HCT116 (cell line): Measurements from ENCODE around the gene TNFAIP8L3. TPM values are rescaled to one million over a fixed set of nuclear protein-coding genes. Genes with fewer than 3 reads are reported as not detected.

ENCODE experiments used
- ATAC-seq: fragments of 200-7000 bp; cut with Tn5 transposase; 2 replicates; pipeline ENCODE4 v1.9.1; 2020; ENCODE audit warnings: mild to moderate bottlenecking, moderate library complexity
- BruUV-seq: library from RNA; stranded (reverse); fragments of 400-500 nt; replicated peaks from 2 replicates; lab custom pipeline; 2021; lab: Mats Ljungman, UMichigan
- CTCF ChIA-PET: fragments of 300-600 bp; sonication (Branson Sonifier 250); formaldehyde crosslinking; loops from one replicate; lab custom pipeline; 2021; ENCODE audit warnings: antibody characterized with exemption; lab: Charles Lee
- POLR2A ChIA-PET: fragments of 300-600, 350-600 bp; sonication (Branson Sonifier 250); formaldehyde crosslinking; loops from one replicate; lab custom pipeline; 2021; ENCODE audit warnings: antibody characterized with exemption; lab: Charles Lee
- RAD21 ChIA-PET, 2 experiments: fragments of 300-600 bp; sonication (Branson Sonifier 250); formaldehyde crosslinking; loops; one replicate each; lab custom pipeline; 2023; ENCODE audit warnings: low total read pairs in 2 of 2; ENCODE audit not compliant: uncharacterized antibody in 2 of 2, unreplicated experiment in 2 of 2, low non-redundant PET in 1 of 2; lab: Charles Lee
- DNase-seq: peaks from one replicate; pipeline ENCODE4 v3.0.0-alpha.2; 2010; ENCODE audit warnings: low read depth, low spot score
- H2AFZ ChIP-seq: fragments of 200-600 bp; shearing (Covaris generic), sonication (generic); 2 replicates; pipeline ENCODE4 v1.6.1; 2017; ENCODE audit warnings: low read depth, mixed run types, mixed read lengths, antibody characterized with exemption, low read length; ENCODE audit not compliant: poor library complexity, severe bottlenecking
- H3K27ac ChIP-seq: 2 replicates; pipeline ENCODE4 v1.5.1; 2012; ENCODE audit warnings: low read depth, low read length
- H3K27me3 ChIP-seq: fragments of 200-600 bp; sonication (generic); 2 replicates; pipeline ENCODE4 v1.6.1; 2016; ENCODE audit warnings: mixed run types, low read length, mixed read lengths; ENCODE audit not compliant: insufficient read depth
- H3K36me3 ChIP-seq, 2 experiments: fragments of 200-500 bp in 1 of 2; fragments of 200-600 bp in 1 of 2; sonication (Bioruptor generic) in 1 of 2; sonication (generic) in 1 of 2; 2 replicates each; pipeline versions ENCODE4 v1.5.1 to v1.6.1; 2014 to 2016; ENCODE audit warnings: low read length in 2 of 2, inconsistent platforms in 1 of 2, mixed read lengths in 1 of 2, mixed run types in 1 of 2; ENCODE audit not compliant: insufficient read depth in 2 of 2, control insufficient read depth in 1 of 2
- H3K4me1 ChIP-seq, 2 experiments: fragments of 200-600 bp in 1 of 2; sonication (generic) in 1 of 2; 2 replicates each; pipeline versions ENCODE4 v1.5.1 to v1.6.1; 2012 to 2017; ENCODE audit warnings: low read length in 2 of 2, inconsistent platforms in 1 of 2, mild to moderate bottlenecking in 1 of 2, mixed read lengths in 1 of 2, mixed run types in 1 of 2, moderate library complexity in 1 of 2; ENCODE audit not compliant: insufficient read depth in 2 of 2, control insufficient read depth in 1 of 2
- H3K4me2 ChIP-seq: fragments of 200-600 bp; sonication (generic); 2 replicates; pipeline ENCODE4 v1.6.1; 2017; ENCODE audit warnings: mixed run types, low read length, mixed read lengths
- H3K4me3 ChIP-seq, 2 experiments: fragments of 200-600 bp in 1 of 2; sonication (generic) in 1 of 2; replicated peaks in 1 of 2; 2 replicates each; pipeline ENCODE4 v1.5.1; 2011 to 2016; ENCODE audit warnings: low read length in 2 of 2, control low read depth in 1 of 2, low read depth in 1 of 2, mild to moderate bottlenecking in 1 of 2, mixed read lengths in 1 of 2, mixed run types in 1 of 2
- H3K79me2 ChIP-seq: fragments of 200-600 bp; sonication (generic); 2 replicates; pipeline ENCODE4 v1.6.1; 2017; ENCODE audit warnings: mild to moderate bottlenecking, mixed run types, low read length, moderate library complexity, mixed read lengths; ENCODE audit not compliant: insufficient read depth
- H3K9ac ChIP-seq: fragments of 200-600 bp; sonication (generic); 2 replicates; pipeline ENCODE4 v1.6.1; 2016; ENCODE audit warnings: low read length, mixed read lengths
- H3K9me2 ChIP-seq: fragments of 200-600 bp; sonication (generic), shearing (Covaris generic); 2 replicates; pipeline ENCODE4 v1.6.1; 2017; ENCODE audit warnings: mixed run types, mild to moderate bottlenecking, moderate library complexity; ENCODE audit not compliant: insufficient read depth
- H3K9me3 ChIP-seq, 2 experiments: fragments of 200-500 bp in 1 of 2; fragments of 200-600 bp in 1 of 2; sonication (Bioruptor generic) in 1 of 2; sonication (generic) in 1 of 2; 2 replicates each; pipeline ENCODE4 v1.6.1; 2014 to 2017; ENCODE audit warnings: low read length in 2 of 2, mixed read lengths in 2 of 2, inconsistent platforms in 1 of 2, low read depth in 1 of 2, mild to moderate bottlenecking in 1 of 2, mixed run types in 1 of 2, moderate library complexity in 1 of 2; ENCODE audit not compliant: control insufficient read depth in 1 of 2, insufficient read depth in 1 of 2
- H4K20me1 ChIP-seq: fragments of 200-600 bp; sonication (generic), shearing (Covaris generic); 2 replicates; pipeline ENCODE4 v1.6.1; 2017; ENCODE audit warnings: mixed run types, mild to moderate bottlenecking, moderate library complexity; ENCODE audit not compliant: insufficient read depth
- CEBPB ChIP-seq: IDR thresholded peaks from 2 replicates; pipeline ENCODE4 v1.6.1; 2012; ENCODE audit warnings: low read depth
- RAD21 ChIP-seq: IDR thresholded peaks from 2 replicates; pipeline ENCODE4 v1.6.1; 2012; ENCODE audit warnings: low read depth, mild to moderate bottlenecking
- REST ChIP-seq: IDR thresholded peaks from 2 replicates; pipeline ENCODE4 v1.6.1; 2012; ENCODE audit warnings: low read depth
- SP1 ChIP-seq: IDR thresholded peaks from 2 replicates; pipeline ENCODE4 v1.6.1; 2012; ENCODE audit warnings: low read depth
- TCF7L2 ChIP-seq: IDR thresholded peaks from 2 replicates; pipeline ENCODE4 v1.7.0; 2011; ENCODE audit warnings: borderline replicate concordance, inconsistent platforms; ENCODE audit not compliant: insufficient read depth, insufficient read length; ENCODE audit errors: extremely low read depth
- YY1 ChIP-seq: IDR thresholded peaks from 2 replicates; pipeline ENCODE4 v1.6.1; 2011; ENCODE audit warnings: low read length, low read depth, moderate library complexity, mild to moderate bottlenecking; ENCODE audit not compliant: insufficient replicate concordance; ENCODE audit errors: extremely low read depth
- ZBTB33 ChIP-seq: IDR thresholded peaks from 2 replicates; pipeline ENCODE4 v1.6.1; 2011; ENCODE audit warnings: mild to moderate bottlenecking, low read length, moderate library complexity; ENCODE audit not compliant: insufficient replicate concordance; ENCODE audit errors: extremely low read depth
- ZNF274 ChIP-seq: fragments of 200-500 bp; sonication (Bioruptor generic); IDR thresholded peaks from 2 replicates; pipeline ENCODE4 v1.6.1; 2014; ENCODE audit warnings: mild to moderate bottlenecking, low read depth, low read length, inconsistent platforms
- intact Hi-C: fragments of 100-400 bp; cut with micrococcal nuclease; formaldehyde crosslinking; loops from 2 replicates; pipeline ENCODE4 v1.10.0; 2022
- total RNA-seq: library from RNA; stranded (reverse); gene quantifications from one replicate; pipeline ENCODE4 v1.2.1, GENCODE V29; 2021; ENCODE audit not compliant: unreplicated experiment

The TNFAIP8L3 gene
- total RNA-seq, 1 experiment from 2014 or later, result 0.47 TPM

- TF ChIP-seq RAD21 (no peak), YY1 (no peak), ZBTB33 (no peak), ZNF274 (no peak), SP1 (no peak), REST (no peak)
Observed at GRCh38 chr15:51049081-51049480, 45.6 kb downstream of the TNFAIP8L3 start (continued).

DNA sequence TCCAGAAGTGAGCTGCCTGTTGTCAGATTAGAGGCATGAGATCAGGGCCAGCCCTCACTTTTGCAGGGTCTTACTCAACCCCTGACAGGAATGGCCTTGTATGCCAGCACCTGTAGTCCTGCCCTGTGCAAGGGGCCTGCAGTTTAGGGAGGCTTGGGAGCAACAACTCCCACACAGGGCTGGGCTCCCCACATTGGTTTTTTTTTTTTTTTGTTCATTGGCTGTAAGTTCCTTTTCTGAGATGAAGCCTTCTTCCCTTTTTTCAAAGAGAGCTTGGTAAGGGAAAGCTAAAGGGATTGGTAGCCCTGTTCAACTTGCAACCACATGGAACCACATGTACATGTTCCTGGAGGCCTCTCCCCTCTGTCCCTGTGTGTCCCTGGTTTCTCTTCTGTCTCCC lies 46.4 kb downstream of the TNFAIP8L3 start:
- POLR2A ChIA-PET, result no interaction called here
- no peak overlapping the region for H3K4me3 ChIP-seq
- no TSS peak for BruUV-seq
- H4K20me1 ChIP-seq, result no peaks in the 10 kb centered on the region
- no peak for ATAC-seq
- no peaks in the 10 kb centered on the region for H3K27me3 ChIP-seq
- H3K4me1 ChIP-seq, result peaks cover 7 to 10% of the 10 kb centered on the region in 2 experiments; a peak in 3 of 4 replicates
- H3K4me2 ChIP-seq, result no peak overlapping the region
- intact Hi-C loops, result no loop called here
- DNase-seq, result no peak
- TF ChIP-seq CEBPB (no peak), TCF7L2 (no peak)
- TF ChIP-seq, all 23 proteins: peak for 0
- Histone ChIP-seq H3K9ac (no peak overlapping the region), H3K36me3 (no peaks in the 10 kb centered on the region), H3K27ac (no peak overlapping the region), H2AFZ (no peak overlapping the region), H3K79me2 (no peaks in the 10 kb centered on the region), H3K9me3 (no peaks in the 10 kb centered on the region), H3K9me2 (no peaks in the 10 kb centered on the region)
- CTCF ChIA-PET, result no interaction called here
- RAD21 ChIA-PET, result no interaction called here
